Colon (tissue), 2 donors: ENCODE data around the gene MGAT3.
"Not testable (repeated sequence)": the region's sequence is repeated elsewhere in the genome, so short reads cannot be mapped to it uniquely, and the experiment has no call there.

Experiments used
- FAIRE-seq: peaks from 2 replicates; lab custom pipeline; 2012; peaks lifted over from hg19 to GRCh38; lab: Jason Lieb, UNC
- donor health status: control.
- donor health status: control.

Gene MGAT3, protein sequence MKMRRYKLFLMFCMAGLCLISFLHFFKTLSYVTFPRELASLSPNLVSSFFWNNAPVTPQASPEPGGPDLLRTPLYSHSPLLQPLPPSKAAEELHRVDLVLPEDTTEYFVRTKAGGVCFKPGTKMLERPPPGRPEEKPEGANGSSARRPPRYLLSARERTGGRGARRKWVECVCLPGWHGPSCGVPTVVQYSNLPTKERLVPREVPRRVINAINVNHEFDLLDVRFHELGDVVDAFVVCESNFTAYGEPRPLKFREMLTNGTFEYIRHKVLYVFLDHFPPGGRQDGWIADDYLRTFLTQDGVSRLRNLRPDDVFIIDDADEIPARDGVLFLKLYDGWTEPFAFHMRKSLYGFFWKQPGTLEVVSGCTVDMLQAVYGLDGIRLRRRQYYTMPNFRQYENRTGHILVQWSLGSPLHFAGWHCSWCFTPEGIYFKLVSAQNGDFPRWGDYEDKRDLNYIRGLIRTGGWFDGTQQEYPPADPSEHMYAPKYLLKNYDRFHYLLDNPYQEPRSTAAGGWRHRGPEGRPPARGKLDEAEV

DNA sequence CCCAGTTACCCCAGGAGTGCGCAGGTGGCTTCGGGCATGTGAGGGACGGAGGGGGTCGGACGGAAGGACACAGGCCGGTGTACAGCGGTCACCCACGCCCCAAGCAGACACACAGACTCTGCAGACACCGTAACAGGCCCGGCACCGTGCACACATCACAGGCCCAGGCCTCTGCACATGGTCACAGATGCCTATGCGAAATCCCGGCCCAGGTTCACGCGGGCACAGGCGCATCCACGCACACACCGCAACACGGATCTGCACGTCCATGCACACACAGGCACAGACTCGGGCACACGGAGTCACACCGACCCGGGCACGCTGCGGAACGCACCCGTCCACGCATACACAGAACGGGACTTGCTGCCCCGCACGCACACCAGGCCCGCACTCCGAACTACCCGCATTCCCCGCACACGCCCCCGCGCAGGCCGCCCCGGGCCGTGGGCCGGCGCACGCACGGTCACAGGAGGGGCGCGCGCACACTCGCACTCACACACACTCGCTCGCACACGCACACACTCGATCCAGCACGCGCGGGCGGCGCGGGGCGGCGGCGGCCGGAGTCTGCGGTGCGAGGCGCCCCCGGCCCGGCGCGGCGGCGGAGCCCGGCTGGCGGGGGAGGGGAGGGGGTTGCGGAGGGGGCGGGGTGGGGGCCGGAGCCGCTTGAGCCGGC, at the start of gene MGAT3:
Gene MGAT3 (plus strand): TSS at position 491 of the 676 bp plus-strand sequence. CDS start 30,336 bp downstream, outside the sequence.
- no peak for FAIRE-seq

DNA sequence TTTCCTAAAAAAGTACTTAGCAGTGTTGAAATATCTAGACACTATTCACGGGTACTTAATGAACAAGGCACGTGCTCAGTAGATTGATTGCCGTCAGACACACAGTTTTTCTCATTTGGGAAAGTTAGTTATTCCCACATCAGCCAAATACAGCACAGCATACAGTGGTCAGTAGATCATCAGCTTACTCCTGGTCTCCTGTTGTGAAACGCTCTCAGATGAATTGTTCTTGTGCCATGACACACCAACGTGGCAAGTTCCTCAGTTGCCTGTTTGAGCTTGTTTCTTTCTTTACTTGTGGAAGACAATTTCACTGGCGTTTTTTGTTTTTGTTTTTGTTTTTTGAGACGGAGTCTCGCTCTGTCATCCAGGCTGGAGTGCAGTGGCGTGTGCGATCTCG, 48.6 kb upstream of the MGAT3 start:
- no peak for FAIRE-seq

DNA sequence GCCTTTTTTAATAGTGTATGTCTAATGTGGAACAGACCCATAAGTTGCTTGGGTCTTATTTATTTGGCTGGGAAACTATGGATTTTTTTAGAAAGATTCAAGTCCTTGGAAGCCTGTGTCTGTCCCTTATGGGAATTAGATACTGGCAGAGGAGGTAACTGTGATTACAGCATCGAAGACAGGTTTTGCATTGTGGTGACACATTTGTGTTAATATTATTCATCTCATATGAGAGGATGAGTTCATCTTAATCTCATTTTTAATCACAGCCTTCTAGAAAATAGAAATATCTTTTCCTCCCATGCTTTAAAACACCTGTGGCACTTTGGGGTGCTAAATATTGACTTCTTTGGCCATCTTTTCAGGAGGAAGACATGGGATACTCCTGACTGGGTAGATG, 48.0 kb upstream of the MGAT3 start:
- no peak for FAIRE-seq

DNA sequence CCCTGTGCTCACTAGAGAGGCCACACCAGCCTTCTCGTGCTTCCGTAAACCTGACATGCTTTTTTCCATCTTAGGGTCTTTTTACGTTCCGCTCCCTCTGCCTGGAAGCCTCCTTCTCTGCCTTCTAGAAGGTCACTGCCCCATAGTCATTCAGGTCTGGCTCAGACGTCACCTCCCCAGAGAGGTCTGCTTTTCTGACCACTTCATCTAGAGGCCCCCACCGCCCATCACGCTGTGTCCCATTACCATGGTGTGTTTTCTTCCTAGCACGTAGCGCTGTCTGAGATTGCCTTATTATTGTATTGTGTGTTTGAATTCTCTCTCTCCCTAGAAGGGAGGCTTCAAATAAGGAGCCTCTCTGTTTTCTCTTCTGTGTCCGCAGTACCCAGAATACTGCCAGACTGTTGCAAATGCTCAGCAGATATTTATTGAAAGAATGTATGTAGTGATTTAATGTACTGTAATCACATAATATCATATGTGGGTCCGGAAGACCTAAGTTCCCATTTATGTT, 47.2 kb upstream of the MGAT3 start:
- FAIRE-seq = no peak

DNA sequence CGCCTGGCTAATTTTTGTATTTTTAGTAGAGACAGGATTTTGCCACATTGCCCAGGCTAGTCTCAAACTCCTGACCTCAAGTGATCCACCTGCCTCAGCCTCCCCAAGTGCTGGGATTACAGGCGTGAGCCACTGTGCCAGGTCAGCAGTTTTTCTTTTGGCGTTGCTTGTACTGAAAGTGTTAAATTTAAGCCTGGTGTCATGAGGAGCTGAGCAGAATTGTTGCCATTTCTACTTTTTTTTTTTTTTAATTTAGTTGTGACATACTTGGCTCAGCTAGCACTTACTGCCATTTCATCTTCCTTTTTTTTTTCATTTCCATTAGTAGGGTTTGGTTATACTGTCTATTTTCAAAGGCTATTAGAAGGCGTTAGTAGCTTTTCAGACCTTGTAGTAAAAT, 46.5 kb upstream of the MGAT3 start:
- no peak for FAIRE-seq

DNA sequence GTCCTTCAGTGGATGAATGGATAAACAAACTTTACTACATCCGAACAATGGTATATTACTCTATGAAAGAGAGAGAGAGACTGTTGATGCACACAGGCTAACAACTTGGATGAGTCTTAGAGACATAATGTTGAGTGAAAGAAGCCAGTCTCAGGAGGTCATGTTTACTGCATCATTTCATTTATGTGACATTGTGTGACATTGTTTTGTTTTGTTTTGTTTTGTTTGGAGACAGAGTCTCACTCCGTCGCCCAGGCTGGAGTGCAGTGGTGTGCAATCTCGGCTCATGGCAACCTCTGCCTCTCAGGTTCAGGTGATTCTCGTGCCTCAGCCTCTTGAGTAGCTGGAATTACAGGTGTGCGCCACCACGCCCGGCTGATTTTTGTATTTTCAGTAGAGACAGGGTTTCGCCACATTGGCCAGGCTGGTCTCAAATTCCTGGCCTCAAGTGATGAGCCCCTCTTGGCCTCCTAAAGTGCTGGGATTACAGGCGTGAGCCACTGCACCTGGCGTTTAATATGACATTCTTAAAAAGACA, 44.9 kb upstream of the MGAT3 start:
- FAIRE-seq = not testable (repeated sequence)

DNA sequence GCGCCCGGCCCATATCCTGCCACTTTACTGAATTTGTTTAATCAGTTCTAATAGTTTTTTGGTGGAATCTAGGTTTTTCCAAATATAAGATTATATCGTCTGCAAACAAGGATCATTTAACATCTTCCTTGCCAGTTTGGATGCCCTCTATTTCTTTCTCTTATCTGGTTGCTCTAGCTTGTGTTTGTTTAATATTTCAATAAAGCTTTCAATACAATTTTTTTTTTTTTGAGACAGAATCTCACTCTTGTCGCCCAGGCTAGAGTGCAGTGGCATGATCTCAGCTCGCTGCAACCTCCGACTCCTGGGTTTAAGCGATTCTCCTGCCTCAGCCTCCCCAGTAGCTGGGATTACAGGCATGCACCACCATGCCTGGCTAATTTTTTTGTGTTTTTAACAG, 43.6 kb upstream of the MGAT3 start:
- not testable (repeated sequence) for FAIRE-seq

DNA sequence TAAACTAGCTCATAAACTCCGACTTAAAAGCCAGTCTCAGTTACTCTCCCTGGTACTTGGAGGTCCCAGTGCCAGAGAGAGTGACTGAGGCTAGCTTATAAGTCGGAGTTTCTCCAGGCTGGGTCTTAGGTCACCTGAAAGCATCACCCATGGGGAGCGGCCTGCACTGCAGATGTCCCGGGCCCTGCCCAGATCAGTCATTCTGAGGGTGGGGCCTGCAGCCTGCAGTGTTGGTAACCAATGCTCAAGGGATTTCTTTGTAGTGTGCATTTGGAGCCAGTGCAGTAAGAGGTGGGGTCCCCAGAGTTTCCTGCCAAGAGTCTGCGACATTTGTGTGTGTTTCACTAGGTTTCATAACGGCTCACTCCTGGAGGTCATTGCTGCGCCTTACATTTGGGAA, 42.4 kb upstream of the MGAT3 start:
- FAIRE-seq = no peak

DNA sequence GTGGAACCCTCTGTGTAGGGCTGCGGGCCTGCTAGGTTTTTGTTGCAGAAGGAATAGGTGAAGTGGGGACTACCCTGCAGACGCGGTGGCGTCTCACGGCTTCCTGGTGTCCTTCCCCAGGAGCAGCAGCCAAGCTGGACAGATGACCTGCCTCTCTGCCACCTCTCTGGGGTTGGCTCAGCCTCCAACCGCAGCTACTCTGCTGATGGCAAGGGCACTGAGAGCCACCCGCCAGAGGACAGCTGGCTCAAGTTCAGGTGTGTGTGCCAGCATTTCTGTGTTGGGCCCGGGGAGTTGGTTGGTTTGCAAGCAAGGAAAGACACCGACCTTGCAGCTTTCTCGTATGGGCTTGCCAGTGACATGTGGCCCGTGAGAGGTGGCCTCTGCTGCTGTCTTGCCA, 41.9 kb upstream of the MGAT3 start:
- FAIRE-seq = no peak

DNA sequence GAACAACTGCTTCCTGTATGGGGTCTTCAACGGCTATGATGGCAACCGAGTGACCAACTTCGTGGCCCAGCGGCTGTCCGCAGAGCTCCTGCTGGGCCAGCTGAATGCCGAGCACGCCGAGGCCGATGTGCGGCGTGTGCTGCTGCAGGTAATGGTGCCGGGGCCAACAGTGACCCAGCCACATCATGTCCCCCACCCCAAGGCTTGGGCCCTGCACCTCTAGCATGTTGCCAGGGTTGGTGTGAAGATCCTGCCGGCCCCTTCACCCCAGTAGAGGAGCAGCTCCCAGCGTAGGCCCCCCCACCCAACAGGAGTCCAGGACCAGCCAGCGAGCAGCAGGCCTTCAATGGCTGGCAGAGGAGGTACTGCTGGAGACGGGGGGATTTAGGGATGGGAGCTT, 41.3 kb upstream of the MGAT3 start:
- no peak for FAIRE-seq

DNA sequence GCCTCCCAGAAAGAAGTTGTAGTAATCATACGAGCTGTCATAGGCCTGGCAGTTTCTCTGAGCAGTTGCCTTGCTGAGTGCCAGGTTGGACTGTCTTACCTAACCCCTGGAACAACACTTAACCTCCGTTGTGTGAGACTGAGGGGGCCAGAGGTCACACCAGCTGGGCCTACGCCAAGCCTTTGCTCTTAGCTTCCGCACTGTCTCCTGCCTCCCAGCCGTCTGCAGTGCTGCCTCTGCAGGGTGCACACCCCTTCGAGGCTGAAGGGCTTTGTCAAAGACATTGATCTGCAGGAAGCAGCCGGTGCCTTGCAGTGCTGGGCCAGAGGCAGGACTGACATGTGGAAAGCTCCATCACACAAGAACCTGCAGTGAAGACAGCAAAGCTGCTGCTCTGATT, 40.5 kb upstream of the MGAT3 start:
- FAIRE-seq = no peak

DNA sequence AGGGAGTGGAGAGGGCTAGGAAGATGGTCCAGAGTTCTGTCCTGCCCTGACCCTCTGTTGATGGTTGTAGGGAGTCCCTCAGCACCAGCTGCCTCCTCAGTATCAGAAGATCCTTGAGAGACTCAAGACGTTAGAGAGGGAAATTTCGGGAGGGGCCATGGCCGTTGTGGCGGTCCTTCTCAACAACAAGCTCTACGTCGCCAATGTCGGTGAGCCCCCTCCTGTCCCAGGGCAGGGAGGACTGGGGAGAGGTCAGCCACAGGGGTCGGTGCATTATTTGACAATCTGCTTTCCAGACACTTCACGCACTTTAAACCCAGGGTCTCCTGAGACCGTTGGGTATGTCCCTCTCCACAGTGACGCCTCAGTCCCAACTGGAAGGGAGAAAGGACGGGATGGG, 39.2 kb upstream of the MGAT3 start:
- FAIRE-seq = no peak

DNA sequence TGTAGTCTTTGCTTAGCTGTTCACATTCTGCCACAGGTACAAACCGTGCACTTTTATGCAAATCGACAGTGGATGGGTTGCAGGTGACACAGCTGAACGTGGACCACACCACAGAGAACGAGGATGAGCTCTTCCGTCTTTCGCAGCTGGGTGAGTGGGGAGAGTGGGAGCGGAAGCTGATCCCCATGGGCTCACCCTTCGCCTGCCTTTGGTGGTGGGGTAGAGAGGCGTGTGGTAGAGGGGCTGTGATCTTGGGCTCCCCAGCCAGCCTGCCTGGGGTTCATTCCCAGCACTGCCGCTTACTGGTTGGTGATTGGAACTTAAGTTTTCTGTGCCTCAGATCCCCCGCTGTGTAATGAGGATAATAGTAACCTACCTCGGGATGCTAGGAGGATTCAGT, 38.1 kb upstream of the MGAT3 start:
- no peak for FAIRE-seq

DNA sequence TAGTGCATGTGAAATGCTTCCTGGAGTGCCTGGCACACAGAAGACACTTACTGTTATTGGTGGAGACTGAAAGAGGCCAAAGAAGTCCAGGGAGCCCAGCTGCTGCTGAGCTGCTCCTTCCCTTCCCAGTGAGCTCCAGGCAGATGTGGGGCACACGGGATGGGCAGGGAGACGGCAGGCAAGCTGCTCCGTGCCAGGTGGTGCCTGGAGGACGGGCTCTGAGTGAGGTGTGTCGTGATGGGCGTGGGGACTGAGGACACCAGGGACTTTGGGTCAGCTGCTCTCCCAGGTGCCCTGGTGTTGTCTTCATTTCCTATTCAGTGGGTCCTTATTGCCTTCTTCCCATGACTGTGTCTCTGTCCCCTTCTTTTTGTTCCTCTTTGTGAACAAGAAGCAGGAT, 37.7 kb upstream of the MGAT3 start:
- no peak for FAIRE-seq

DNA sequence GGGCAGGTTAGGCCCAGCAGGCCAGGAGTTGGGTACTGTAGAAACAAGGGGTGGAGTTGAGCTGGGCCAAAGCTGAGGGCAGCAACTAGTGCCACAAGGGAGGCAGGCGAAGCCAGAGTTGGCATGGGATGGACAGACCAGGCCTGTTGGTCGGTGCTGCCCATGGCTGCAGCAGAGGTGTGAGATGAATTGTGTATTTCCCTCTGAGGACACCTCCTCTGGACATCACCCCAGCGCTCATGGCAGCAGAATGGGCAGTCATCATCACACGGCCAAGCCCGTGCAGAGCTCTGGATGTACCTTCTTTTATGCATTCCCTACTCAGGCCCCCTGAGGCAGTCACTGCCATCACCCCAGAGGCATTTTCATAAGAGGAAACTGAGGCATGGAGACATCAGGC, 36.9 kb upstream of the MGAT3 start:
- FAIRE-seq = no peak

DNA sequence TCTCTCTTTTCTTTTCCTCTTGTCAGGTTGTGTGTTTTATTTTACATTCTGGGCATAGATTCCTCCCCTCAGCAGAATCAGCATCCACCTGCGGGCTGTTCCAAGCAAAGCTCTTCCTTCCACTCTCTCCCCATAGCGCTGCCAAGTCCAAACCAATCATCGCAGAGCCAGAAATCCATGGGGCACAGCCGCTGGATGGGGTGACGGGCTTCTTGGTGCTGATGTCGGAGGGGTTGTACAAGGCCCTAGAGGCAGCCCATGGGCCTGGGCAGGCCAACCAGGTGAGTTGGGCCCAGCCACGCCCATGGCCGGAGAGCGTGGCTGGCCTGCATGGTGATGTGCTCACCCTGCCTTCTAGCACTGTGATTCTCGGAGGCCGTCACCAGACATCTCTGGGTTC, 35.1 kb upstream of the MGAT3 start:
- FAIRE-seq = no peak

DNA sequence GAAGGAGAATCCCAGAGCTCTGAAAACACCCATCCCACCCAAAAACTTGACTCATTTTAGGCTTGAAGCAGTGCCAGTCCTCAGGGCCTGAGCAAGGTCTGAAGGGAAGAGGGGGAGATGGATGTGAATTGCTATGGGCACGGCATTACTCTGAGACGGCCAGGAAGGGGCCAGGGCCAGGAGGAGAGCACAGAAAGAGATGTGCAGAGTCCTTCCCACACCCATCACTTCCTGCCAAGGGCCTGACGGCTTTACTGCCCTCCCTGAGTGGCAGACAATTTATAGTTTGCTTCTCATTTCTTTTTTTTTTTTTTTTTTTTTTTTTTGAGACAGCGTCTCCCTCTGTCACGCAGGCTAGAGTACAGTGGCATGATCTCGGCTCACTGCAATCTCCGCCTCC, 34.7 kb upstream of the MGAT3 start:
- no peak for FAIRE-seq

DNA sequence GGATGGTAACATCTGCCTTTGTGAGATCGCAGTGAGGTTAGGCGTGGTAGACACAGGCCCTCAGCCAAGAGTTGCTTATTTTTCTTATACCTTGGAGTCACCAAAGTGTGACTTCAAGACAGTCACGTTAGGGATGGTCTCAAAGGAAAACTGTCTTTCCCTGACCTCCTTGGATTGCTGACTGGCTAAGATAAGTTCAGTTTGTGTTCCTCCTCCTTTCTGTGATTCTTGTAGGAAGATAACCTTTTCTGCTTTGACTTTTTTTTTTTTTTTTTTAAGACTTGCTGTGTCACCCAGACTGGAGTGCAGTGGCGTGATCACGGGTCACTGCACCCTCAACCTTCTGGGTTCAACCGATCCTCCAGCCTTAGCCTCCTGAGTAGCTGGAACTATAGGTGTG, 34.1 kb upstream of the MGAT3 start:
- FAIRE-seq = no peak

DNA sequence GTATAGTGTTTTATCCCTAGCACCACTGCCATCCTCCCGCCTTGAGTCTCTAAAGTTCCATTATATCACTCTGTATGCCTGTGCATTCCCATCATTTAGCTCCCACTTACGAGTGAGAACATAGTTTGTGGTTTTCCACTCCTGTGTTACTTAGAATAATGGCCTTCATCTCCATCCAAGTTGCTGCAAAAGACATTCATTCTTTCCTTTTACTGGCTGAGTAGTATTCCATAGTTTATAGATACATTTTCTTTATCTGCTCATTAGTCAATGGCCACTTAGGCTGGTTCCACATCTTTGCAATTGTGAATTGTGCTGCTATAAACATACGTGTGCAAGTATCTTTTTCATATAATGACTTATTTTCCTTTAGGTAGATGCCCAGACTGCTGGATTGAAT, 32.8 kb upstream of the MGAT3 start:
- no peak for FAIRE-seq

DNA sequence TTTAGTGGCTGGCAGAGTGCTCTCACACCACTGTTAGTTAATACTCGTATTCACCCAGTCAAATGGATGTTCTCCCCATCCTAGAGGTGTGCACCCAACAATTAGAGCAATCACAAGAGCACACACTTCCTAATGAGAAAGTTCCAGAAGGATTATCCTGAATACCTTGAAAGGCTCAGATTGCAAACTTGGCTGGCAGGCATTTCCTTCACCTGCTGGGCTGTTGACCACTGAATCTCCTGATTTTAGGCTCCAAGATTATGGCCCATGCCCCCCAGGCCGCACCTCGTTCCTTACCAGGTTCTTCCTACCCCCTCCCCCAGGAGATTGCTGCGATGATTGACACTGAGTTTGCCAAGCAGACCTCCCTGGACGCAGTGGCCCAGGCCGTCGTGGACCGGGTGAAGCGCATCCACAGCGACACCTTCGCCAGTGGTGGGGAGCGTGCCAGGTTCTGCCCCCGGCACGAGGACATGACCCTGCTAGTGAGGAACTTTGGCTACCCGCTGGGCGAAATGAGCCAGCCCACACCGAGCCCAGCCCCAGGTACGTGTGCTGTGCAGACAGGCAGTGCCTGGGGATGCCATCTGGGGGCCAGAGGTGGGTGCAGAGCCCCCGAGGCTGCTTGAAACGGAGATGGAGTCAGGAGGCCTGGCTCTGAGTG, 30.3 kb upstream of the MGAT3 start:
- no peak for FAIRE-seq

DNA sequence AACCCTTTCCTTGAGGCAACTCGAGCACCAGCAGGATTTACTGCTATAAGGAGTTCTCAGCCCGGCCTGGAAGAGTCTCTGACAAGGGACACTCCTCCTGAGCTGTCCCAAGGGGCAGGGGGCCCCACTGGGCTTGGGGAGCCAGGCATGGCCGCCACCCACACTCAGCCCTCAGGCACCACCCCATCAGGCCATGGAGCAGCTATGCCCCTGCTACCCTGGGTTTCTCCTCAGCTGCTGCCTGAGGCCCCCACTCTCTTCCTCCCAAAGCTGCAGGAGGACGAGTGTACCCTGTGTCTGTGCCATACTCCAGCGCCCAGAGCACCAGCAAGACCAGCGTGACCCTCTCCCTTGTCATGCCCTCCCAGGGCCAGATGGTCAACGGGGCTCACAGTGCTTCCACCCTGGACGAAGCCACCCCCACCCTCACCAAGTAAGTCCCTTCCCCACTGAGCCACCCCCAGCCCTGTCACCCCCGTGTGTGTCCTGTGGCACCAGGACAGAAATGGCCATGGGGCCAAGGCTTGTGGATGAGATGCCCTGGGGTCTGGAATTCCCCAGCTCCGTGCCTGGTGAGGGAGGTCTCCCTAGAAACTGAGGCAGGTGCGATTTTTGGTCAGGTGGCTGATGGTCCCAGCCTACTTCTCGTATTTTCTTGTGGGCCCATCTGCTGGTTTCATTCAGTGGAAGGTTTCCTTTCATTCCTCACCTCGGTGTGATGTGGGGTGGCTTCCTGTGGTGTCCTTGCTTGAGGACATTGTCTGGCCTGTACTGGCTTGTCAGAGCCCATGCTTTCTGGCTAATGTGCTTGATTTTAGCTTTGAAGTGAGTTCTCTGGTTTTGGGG, 28.8 kb upstream of the MGAT3 start:
- FAIRE-seq = no peak
